GM23248 (cell line): Measurements from ENCODE around the gene ACADL. TPM values are rescaled to one million over a fixed set of nuclear protein-coding genes. Genes with fewer than 3 reads are reported as not detected.

ENCODE experiments used
- DNase-seq: peaks from one replicate; pipeline ENCODE4 v3.0.0-alpha.2; 2015
- H2AFZ ChIP-seq: fragments of 200-600 bp; sonication (generic); 2 replicates; pipeline ENCODE4 v1.6.1; 2016; ENCODE audit warnings: antibody characterized with exemption
- H3F3A ChIP-seq: fragments of 200-600 bp; sonication (generic); 2 replicates; pipeline ENCODE4 v1.6.1; 2016; ENCODE audit warnings: mild to moderate bottlenecking, antibody characterized with exemption, mixed run types; ENCODE audit not compliant: insufficient read depth
- H3K27ac ChIP-seq: fragments of 200-600 bp; sonication (generic); 2 replicates; pipeline ENCODE4 v1.5.1; 2016; ENCODE audit warnings: mild to moderate bottlenecking
- H3K27me3 ChIP-seq: fragments of 200-600 bp; sonication (generic); replicated peaks from 2 replicates; pipeline ENCODE4 v1.6.1; 2016; ENCODE audit warnings: mild to moderate bottlenecking; ENCODE audit not compliant: insufficient read depth
- H3K36me3 ChIP-seq: fragments of 200-600 bp; sonication (generic); 2 replicates; pipeline ENCODE4 v1.6.1; 2016; ENCODE audit warnings: low read depth, mild to moderate bottlenecking
- H3K4me1 ChIP-seq: fragments of 200-600 bp; sonication (generic); 2 replicates; pipeline ENCODE4 v1.6.1; 2016; ENCODE audit warnings: mild to moderate bottlenecking; ENCODE audit not compliant: insufficient read depth
- H3K4me2 ChIP-seq: fragments of 200-600 bp; sonication (generic); one replicate; pipeline ENCODE4 v1.6.1; 2016; ENCODE audit warnings: mild to moderate bottlenecking; ENCODE audit not compliant: unreplicated experiment
- H3K4me3 ChIP-seq: fragments of 200-600 bp; sonication (generic); 2 replicates; pipeline ENCODE4 v1.5.1; 2016; ENCODE audit warnings: mild to moderate bottlenecking
- H3K79me2 ChIP-seq: fragments of 200-600 bp; sonication (generic); 2 replicates; pipeline ENCODE4 v1.6.1; 2016; ENCODE audit warnings: mild to moderate bottlenecking; ENCODE audit not compliant: insufficient read depth
- H3K9ac ChIP-seq: fragments of 200-600 bp; sonication (generic); 2 replicates; pipeline ENCODE4 v1.6.1; 2016; ENCODE audit warnings: mild to moderate bottlenecking
- H3K9me2 ChIP-seq: fragments of 200-600 bp; sonication (generic); 2 replicates; pipeline ENCODE4 v1.6.1; 2016; ENCODE audit warnings: mixed run types, mild to moderate bottlenecking, moderate library complexity; ENCODE audit not compliant: insufficient read depth
- H3K9me3 ChIP-seq: fragments of 200-600 bp; sonication (generic); one replicate; pipeline ENCODE4 v1.6.1; 2017; ENCODE audit warnings: low read depth
- H4K20me1 ChIP-seq: fragments of 200-600 bp; sonication (generic); 2 replicates; pipeline ENCODE4 v1.6.0; 2016; ENCODE audit not compliant: insufficient read depth
- EZH2 ChIP-seq: fragments of 200-600 bp; sonication (generic); IDR thresholded peaks from 2 replicates; pipeline ENCODE4 v1.6.1; 2018; ENCODE audit warnings: antibody characterized with exemption, mild to moderate bottlenecking; ENCODE audit not compliant: insufficient read depth, poor library complexity, severe bottlenecking
- EZH2phosphoT487 ChIP-seq: fragments of 200-600 bp; sonication (generic); IDR thresholded peaks from 2 replicates; pipeline ENCODE4 v1.6.1; 2018; ENCODE audit warnings: antibody characterized with exemption, moderate library complexity, mild to moderate bottlenecking, low read depth; ENCODE audit not compliant: insufficient read depth
- WGBS, 2 experiments: methylation state at CpG; one replicate each; pipeline ENCODE4 v1.1.6; 2015 to 2017; ENCODE audit warnings: low lambda C conversion rate in 2 of 2, low coverage in 1 of 2; ENCODE audit errors: missing lambda C conversion rate in 2 of 2; 5-methylcytosine and 5-hydroxymethylcytosine counted together
- in situ Hi-C: fragments of 300-500 bp; cut with MboI; formaldehyde crosslinking; loops from 2 replicates; pipeline ENCODE4 v1.15.0; 2020
- polyA plus RNA-seq: library from polyadenylated mRNA; unstranded; fragments of >200 nt; fragmentation: Nextera tagmentation; extraction: Ambion mirVana; gene quantifications from 2 replicates; pipeline ENCODE4 v1.2.1, GENCODE V29; 2016
- total RNA-seq: library from RNA; depleted of rRNA; stranded (reverse); fragments of >200 nt; shearing (Covaris generic); gene quantifications from 2 replicates; pipeline ENCODE4 v1.2.3, GENCODE V29; 2014

Gene ACADL
- total and polyA plus RNA-seq, 2 experiments from 2014 or later = not detected

DNA sequence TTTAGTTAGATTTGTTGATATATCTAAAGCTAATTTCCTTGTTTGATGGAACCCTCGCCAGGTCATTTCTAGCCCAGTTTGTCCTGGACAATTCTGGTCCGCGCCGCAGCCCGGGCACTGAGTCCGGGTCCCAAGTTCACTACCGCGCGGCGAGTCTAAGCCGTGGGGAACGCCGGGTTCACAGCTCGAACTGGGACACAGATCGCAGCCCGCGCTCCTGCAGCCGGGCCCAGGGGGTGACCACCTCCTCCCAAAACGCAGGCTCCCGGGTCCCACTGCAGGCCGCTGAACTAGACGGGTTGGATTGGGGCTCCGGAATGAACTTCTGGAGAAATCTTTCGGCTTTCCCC lies 681 bp downstream of the ACADL start:
- H3K4me3 ChIP-seq = peak overlapping the region; percentile 60
- in situ Hi-C loops = no loop called here
- WGBS, 2 experiments = 19 to 21% methylated on average over 23 to 24 of the region's 24 CpGs
- no peaks in the 10 kb centered on the region for H3F3A ChIP-seq
- H3K4me2 ChIP-seq = peak overlapping the region; percentile 56
- no peak overlapping the region for H3K27ac ChIP-seq
- no peaks in the 10 kb centered on the region for H3K9me3 ChIP-seq
- peak; percentile 20 for DNase-seq
- no peaks in the 10 kb centered on the region for H3K36me3 ChIP-seq
- no peak for TF ChIP-seq EZH2phosphoT487
- no peak for TF ChIP-seq EZH2
- no peaks in the 10 kb centered on the region for H3K79me2 ChIP-seq
- no peaks in the 10 kb centered on the region for H3K4me1 ChIP-seq
- no peak overlapping the region for H3K9ac ChIP-seq
- peak overlapping the region; percentile 71 for H2AFZ ChIP-seq
- H3K9me2 ChIP-seq = no peaks in the 10 kb centered on the region
- H4K20me1 ChIP-seq = no peaks in the 10 kb centered on the region
- peaks cover 56% of the 10 kb centered on the region for H3K27me3 ChIP-seq

DNA sequence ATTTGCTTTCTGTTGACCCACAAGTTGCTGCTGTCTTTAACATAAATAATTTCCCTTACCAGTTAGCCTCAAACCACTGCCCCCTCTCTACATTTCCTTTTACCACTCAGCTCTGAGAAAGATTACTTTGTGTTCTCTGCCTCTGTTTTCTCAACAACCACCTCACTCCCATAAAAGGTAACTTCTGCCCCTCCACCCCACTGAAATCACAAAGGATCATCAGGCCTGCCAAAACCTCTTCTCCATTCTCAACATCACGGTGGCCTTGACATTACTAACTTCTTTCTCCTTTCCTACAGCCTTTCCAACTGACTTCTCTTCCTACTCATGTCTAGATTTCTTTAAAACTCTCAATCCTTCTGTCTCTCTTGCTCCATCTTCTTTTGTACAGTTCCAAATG lies 10.1 kb downstream of the ACADL start:
- WGBS, 2 experiments = 19 to 33% methylated on average over 1 of the region's 1 CpG
- Histone ChIP-seq H3K4me1 (no peaks in the 10 kb centered on the region), H4K20me1 (no peaks in the 10 kb centered on the region), H3K9me3 (no peaks in the 10 kb centered on the region), H3K36me3 (no peaks in the 10 kb centered on the region), H3K27me3 (0 out of 2 replicates have a peak, but pooled peaks cover 5% of the 10 kb centered on the region), H3K4me3 (no peak overlapping the region), H3K79me2 (no peaks in the 10 kb centered on the region), H3F3A (no peaks in the 10 kb centered on the region), H3K9ac (no peak overlapping the region), H3K27ac (no peak overlapping the region), H3K4me2 (no peak overlapping the region), H3K9me2 (no peaks in the 10 kb centered on the region), H2AFZ (no peak overlapping the region)
- DNase-seq = no peak
- in situ Hi-C loops = no loop called here
- TF ChIP-seq EZH2 (no peak), EZH2phosphoT487 (no peak)

DNA sequence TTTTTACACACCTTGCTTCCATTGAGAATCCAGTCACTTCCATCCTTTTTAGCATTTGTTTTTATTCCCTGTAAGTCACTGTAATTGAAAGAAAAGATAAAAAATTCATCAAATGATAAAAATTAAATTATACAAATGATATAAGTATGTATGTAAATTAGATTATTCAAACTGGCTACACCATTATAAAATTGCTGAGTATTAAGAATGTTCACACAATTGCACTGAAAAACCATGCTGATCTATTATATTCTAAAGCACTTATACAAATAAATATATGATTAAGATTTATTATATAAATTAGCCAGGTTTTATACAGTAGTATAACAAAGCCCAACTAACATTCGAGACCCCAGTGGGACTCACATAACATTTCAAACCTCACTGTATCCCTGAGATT lies 15.1 kb downstream of the ACADL start:
- WGBS, 2 experiments = 57 to 83% methylated on average over 1 of the region's 1 CpG
- H3K9ac ChIP-seq = no peak overlapping the region
- DNase-seq = no peak
- H3K36me3 ChIP-seq = no peaks in the 10 kb centered on the region
- no peak overlapping the region for H3K4me2 ChIP-seq
- H3K27me3 ChIP-seq = no peaks in the 10 kb centered on the region
- H3K9me3 ChIP-seq = no peaks in the 10 kb centered on the region
- TF ChIP-seq EZH2phosphoT487 = no peak
- TF ChIP-seq EZH2 = no peak
- no peak overlapping the region for H3K27ac ChIP-seq
- H3K9me2 ChIP-seq = no peaks in the 10 kb centered on the region
- H3K4me3 ChIP-seq = no peak overlapping the region
- H3F3A ChIP-seq = no peaks in the 10 kb centered on the region
- H4K20me1 ChIP-seq = no peaks in the 10 kb centered on the region
- H3K79me2 ChIP-seq = no peaks in the 10 kb centered on the region
- no peaks in the 10 kb centered on the region for H3K4me1 ChIP-seq
- no peak overlapping the region for H2AFZ ChIP-seq
- in situ Hi-C loops = no loop called here

DNA sequence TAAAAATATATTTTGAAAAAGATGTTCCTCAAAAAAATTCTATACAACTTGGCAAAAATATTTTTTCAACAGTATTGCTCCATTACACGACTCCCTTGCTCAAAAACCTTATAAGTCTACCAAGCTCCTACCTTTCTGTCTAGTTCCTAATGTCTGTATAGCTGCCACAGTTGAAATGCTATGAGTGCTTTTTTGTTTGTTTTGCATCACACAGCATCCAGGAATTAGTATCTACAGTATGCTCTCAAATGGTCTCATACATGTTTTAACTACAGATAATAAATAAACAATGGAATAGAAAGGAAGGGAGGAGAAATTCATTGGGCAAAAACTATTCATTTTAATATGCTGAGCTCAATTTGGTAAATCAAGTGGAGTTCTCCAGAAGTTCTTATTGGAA lies 17.3 kb downstream of the ACADL start:
- DNase-seq = no peak
- H3K4me3 ChIP-seq = no peak overlapping the region
- H3K36me3 ChIP-seq = no peaks in the 10 kb centered on the region
- H3K9me3 ChIP-seq = no peaks in the 10 kb centered on the region
- no peak overlapping the region for H2AFZ ChIP-seq
- no peaks in the 10 kb centered on the region for H4K20me1 ChIP-seq
- 35 to 38% methylated on average over 1 of the region's 1 CpG for WGBS, 2 experiments
- H3K9ac ChIP-seq = no peak overlapping the region
- H3K79me2 ChIP-seq = no peaks in the 10 kb centered on the region
- no peaks in the 10 kb centered on the region for H3K9me2 ChIP-seq
- H3K27ac ChIP-seq = no peak overlapping the region
- no peaks in the 10 kb centered on the region for H3F3A ChIP-seq
- in situ Hi-C loops = no loop called here
- no peaks in the 10 kb centered on the region for H3K27me3 ChIP-seq
- no peak overlapping the region for H3K4me2 ChIP-seq
- no peaks in the 10 kb centered on the region for H3K4me1 ChIP-seq
- TF ChIP-seq EZH2phosphoT487 (no peak), EZH2 (no peak)

DNA sequence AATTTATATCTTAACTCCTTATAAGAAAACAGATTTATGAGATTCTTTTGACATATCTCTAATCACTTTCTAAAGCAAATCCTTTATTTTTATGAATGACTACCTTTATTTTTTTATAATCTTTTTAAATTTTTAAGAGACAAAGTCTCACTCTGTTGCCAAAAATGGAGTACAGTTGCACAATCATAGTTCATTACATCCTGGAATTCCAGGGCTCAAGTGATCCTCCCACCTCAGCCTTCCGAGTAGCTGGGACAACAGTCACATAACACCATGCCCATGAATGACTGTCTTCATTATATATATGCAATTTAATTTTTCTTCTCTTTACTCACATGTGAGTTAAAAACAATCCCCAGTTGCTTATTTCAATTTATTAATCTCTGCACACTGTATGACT lies 21.7 kb downstream of the ACADL start:
- WGBS, 2 experiments = 3 to 6% methylated on average over 1 of the region's 1 CpG
- TF ChIP-seq EZH2 (no peak), EZH2phosphoT487 (no peak)
- in situ Hi-C loops = no loop called here
- Histone ChIP-seq H3F3A (no peaks in the 10 kb centered on the region), H3K27me3 (no peaks in the 10 kb centered on the region), H4K20me1 (no peaks in the 10 kb centered on the region), H3K9me2 (no peaks in the 10 kb centered on the region), H3K9me3 (no peaks in the 10 kb centered on the region), H3K27ac (no peak overlapping the region), H3K9ac (no peak overlapping the region), H3K4me3 (no peak overlapping the region), H2AFZ (no peak overlapping the region), H3K4me1 (no peaks in the 10 kb centered on the region), H3K4me2 (no peak overlapping the region), H3K79me2 (no peaks in the 10 kb centered on the region), H3K36me3 (no peaks in the 10 kb centered on the region)
- no peak for DNase-seq
